Stimulated activated CD4-positive, alpha-beta T cell treated with anti-CD3 and anti-CD28 coated beads, Interleukin-12 subunit alpha, Interleukin-12 subunit beta, amount 100 ng/mL, for 24 hours (primary cell): ENCODE measurements around the gene ALG11.
"Not testable (repeated sequence)": the region's sequence is repeated elsewhere in the genome, so short reads cannot be mapped to it uniquely, and the experiment has no call there.

Experiments
- DNase-seq, 2 experiments: peaks; one replicate each; pipeline ENCODE4 v3.0.0-alpha.2; 2020; ENCODE audit warnings: low read depth in 2 of 2

Gene ALG11

GRCh38 chr13:52027832-52028231 lies 15.6 kb downstream of the ALG11 start:
- DNase-seq: no peak

- no peak for DNase-seq
Measured at GRCh38 chr13:52029569-52029968, 17.4 kb downstream of the ALG11 start.

- DNase-seq: not testable (repeated sequence)
Measured at GRCh38 chr13:52030401-52030800, 18.2 kb downstream of the ALG11 start.

- DNase-seq: no peak
Measured at GRCh38 chr13:52033039-52033438, 20.8 kb downstream of the ALG11 start.

- DNase-seq: no peak
Measured at GRCh38 chr13:52034616-52035226, 22.5 kb downstream of the ALG11 start.

GRCh38 chr13:52036037-52036436 lies 23.8 kb downstream of the ALG11 start:
- DNase-seq: no peak

- DNase-seq: no peak
Measured at GRCh38 chr13:52043675-52044074, 31.5 kb downstream of the ALG11 start.

GRCh38 chr13:52047463-52047862 lies 35.3 kb downstream of the ALG11 start:
- no peak for DNase-seq

- no peak for DNase-seq
Measured at GRCh38 chr13:52048516-52048915, 36.3 kb downstream of the ALG11 start.

- DNase-seq: no peak
Measured at GRCh38 chr13:52051400-52051799, 39.2 kb downstream of the ALG11 start.

- no peak for DNase-seq
Measured at GRCh38 chr13:52053460-52053859, 41.3 kb downstream of the ALG11 start.

- DNase-seq: not testable (repeated sequence)
Measured at GRCh38 chr13:52061064-52061463, 48.9 kb downstream of the ALG11 start.

GRCh38 chr13:52061587-52061986 lies 49.4 kb downstream of the ALG11 start:
- DNase-seq: no peak

- no peak for DNase-seq
Measured at GRCh38 chr13:52067237-52067636, 55.0 kb downstream of the ALG11 start.

GRCh38 chr13:52070929-52071523 lies 58.8 kb downstream of the ALG11 start:
- DNase-seq: peak in 1 of 2 experiments; percentile 6
